Ovary (tissue), 9 donors: ENCODE results near the gene CD8B. TPM values are rescaled to one million over a fixed set of nuclear protein-coding genes. Genes with fewer than 3 reads are reported as not detected.

Source experiments
- DNase-seq, 5 donors: peaks; one replicate each; pipeline ENCODE4 v3.0.0-alpha.2; 2019 to 2020
- H3K27ac ChIP-seq, 2 donors: fragments of 200-600 bp; one replicate each; pipeline versions ENCODE4 v1.5.1 to v1.8.0; 2019 to 2022
- H3K27me3 ChIP-seq: fragments of 200-600 bp; one replicate; pipeline ENCODE4 v1.8.0; 2022
- H3K36me3 ChIP-seq: fragments of 200-600 bp; sonication (generic); one replicate; pipeline ENCODE4 v1.5.1; 2019
- H3K4me1 ChIP-seq: one replicate; pipeline ENCODE4 v1.8.1; 2013; ENCODE audit warnings: mild to moderate bottlenecking, moderate library complexity; ENCODE audit not compliant: insufficient read depth
- H3K4me3 ChIP-seq: fragments of 200-600 bp; sonication (generic); one replicate; pipeline ENCODE4 v1.5.1; 2017
- H3K9me3 ChIP-seq, 2 donors: fragments of 200-600 bp in 1 of 2; sonication (generic) in 1 of 2; one replicate each; pipeline versions ENCODE4 v1.5.1 to v1.8.1; 2013 to 2019; ENCODE audit warnings: mild to moderate bottlenecking in 1 of 2, moderate library complexity in 1 of 2
- CTCF ChIP-seq, 3 donors: fragments of 450-650 bp in 2 of 3; fragments of 200-600 bp in 1 of 3; IDR thresholded peaks; one replicate each; pipeline versions ENCODE4 v1.5.1 to v1.8.0; 2016 to 2022; ENCODE audit warnings: antibody characterized with exemption in 3 of 3, mild to moderate bottlenecking in 1 of 3
- EP300 ChIP-seq: sonication (generic); formaldehyde crosslinking; IDR thresholded peaks from one replicate; pipeline ENCODE4 v1.6.1; 2017; ENCODE audit warnings: antibody characterized with exemption
- POLR2A ChIP-seq: fragments of 450-650 bp; IDR thresholded peaks from one replicate; pipeline ENCODE4 v1.6.1; 2017; ENCODE audit warnings: antibody characterized with exemption, mild to moderate bottlenecking, moderate library complexity
- WGBS, 3 donors: extraction: QIAGEN DNeasy Blood & Tissue Kit in 1 of 3; methylation state at CpG; one replicate each; pipeline versions ENCODE4 v1.1.5 to v1.1.7; 2013 to 2017; 5-methylcytosine and 5-hydroxymethylcytosine counted together
- intact Hi-C, 4 donors: fragments of 100-400 bp; cut with DNase I; formaldehyde crosslinking; loops; one replicate each; pipeline versions ENCODE4 v1.11.0 to v1.15.1; 2022 to 2023
- polyA plus RNA-seq, 2 donors: library from polyadenylated mRNA; stranded (reverse); fragments of 200-250 nt in 1 of 2; fragments of 350-450 nt in 1 of 2; fragmentation: Illumina TruSeq in 1 of 2; extraction: RNeasy Lipid Tissue Mini Kit (QIAGEN cat#74804) in 1 of 2; gene quantifications; one replicate each; pipeline ENCODE4 v1.2.3, GENCODE V29; 2013 to 2014
- total RNA-seq, 7 donors: library from RNA; depleted of rRNA in 2 of 7; stranded (reverse); fragments of >200 nt in 2 of 7; fragmentation: NEBNext Ultra II Directional in 3 of 7; extraction: Animal tissue kit (Norgen Biotek cat#: 25700) in 3 of 7; gene quantifications; one replicate each; pipeline versions ENCODE4 v1.1.0 to v1.2.4, GENCODE V29; 2016 to 2023
- donor health status: DM: no; HTN: no; CAD: no; lungs with moderate emphysema.
- donor health status: DM: no; HTN: no; CAD: no.
- donor health status: Bipolar disorder and iron deficiency.
- donor health status: DM: yes; HTN: yes; CAD: no.
- donor health status: DM: no; HTN: no; CAD: no.
- donor health status: DM: yes; HTN: yes; CAD: no.

Gene CD8B
- total and polyA plus RNA-seq, 9 donors = 0.22 to 3.2 (median 0.50) TPM; not detected in 1

DNA sequence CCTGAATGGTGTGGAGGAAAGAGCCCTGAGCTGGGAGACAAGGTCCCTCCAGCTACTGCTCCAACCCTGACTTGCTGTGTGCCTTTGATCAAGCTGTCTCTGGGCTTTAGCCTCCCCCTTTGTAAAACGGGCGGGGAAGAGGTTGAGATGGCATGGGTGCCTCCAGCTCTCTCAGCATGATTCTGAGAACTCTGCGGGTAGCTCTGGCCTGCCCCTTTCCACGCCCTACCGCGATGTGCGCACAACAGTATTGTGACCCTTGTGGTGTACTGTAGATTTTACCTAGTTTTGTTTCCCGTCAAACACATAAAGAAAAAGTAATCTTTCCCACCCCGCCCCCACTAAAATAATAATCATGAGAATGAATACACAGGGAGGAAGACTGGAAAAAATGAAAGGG lies 76.2 kb downstream of the CD8B start:
- H3K27ac ChIP-seq = no peak overlapping the region
- H3K9me3 ChIP-seq = no peaks in the 10 kb centered on the region
- H3K4me1 ChIP-seq = peaks cover 2% of the 10 kb centered on the region
- intact Hi-C loops = no loop called here
- H3K4me3 ChIP-seq = no peak overlapping the region
- no peaks in the 10 kb centered on the region for H3K27me3 ChIP-seq
- no peaks in the 10 kb centered on the region for H3K36me3 ChIP-seq
- no peak for TF ChIP-seq POLR2A
- no peak for TF ChIP-seq CTCF (IDR thresholded peaks at IDR 0.05)
- TF ChIP-seq EP300 = no peak
- 85 to 89% (median 88%) methylated on average over 9 of the region's 9 CpGs for WGBS, 3 donors
- DNase-seq = no peak

- H3K27me3 ChIP-seq = no peaks in the 10 kb centered on the region
- intact Hi-C loops = no loop called here
- no peak overlapping the region for H3K27ac ChIP-seq
- no peak overlapping the region for H3K4me3 ChIP-seq
- H3K9me3 ChIP-seq = no peaks in the 10 kb centered on the region
- H3K36me3 ChIP-seq = no peaks in the 10 kb centered on the region
- DNase-seq = no peak
- TF ChIP-seq EP300 (no peak), POLR2A (no peak), CTCF (IDR thresholded peaks at IDR 0.05) (no peak)
- 73 to 78% (median 73%) methylated on average over 8 of the region's 8 CpGs for WGBS, 3 donors
- no peaks in the 10 kb centered on the region for H3K4me1 ChIP-seq
Observed at GRCh38 chr2:86783615-86784339, 77.9 kb downstream of the CD8B start.

DNA sequence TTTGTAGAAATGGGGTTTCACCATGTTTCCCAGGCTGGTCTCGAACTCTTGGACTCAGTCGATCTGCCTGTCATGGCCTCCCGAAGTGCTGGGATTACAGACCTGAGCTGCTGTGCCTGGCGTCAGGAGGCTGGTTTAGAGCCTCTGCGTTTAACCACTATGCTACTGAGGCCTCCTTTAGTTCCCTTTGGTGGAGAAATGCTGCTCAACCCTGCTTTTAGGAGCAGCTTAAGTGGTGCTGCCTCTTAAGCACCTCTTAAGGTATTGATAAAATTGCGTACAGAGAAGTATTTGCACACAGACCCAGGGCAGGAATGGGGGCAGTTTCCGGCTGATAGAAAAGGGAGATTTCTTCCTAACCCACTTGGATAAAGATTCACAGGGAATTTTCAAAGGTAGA lies 78.9 kb downstream of the CD8B start:
- Histone ChIP-seq H3K4me3 (no peak overlapping the region), H3K36me3 (no peaks in the 10 kb centered on the region), H3K9me3 (no peaks in the 10 kb centered on the region), H3K27ac (no peak overlapping the region), H3K4me1 (no peaks in the 10 kb centered on the region), H3K27me3 (no peaks in the 10 kb centered on the region)
- intact Hi-C loops = no loop called here
- no peak for DNase-seq
- TF ChIP-seq CTCF (IDR thresholded peaks at IDR 0.05) (no peak), EP300 (no peak), POLR2A (no peak)
- 83 to 86% (median 83%) methylated on average over 7 of the region's 7 CpGs for WGBS, 3 donors

DNA sequence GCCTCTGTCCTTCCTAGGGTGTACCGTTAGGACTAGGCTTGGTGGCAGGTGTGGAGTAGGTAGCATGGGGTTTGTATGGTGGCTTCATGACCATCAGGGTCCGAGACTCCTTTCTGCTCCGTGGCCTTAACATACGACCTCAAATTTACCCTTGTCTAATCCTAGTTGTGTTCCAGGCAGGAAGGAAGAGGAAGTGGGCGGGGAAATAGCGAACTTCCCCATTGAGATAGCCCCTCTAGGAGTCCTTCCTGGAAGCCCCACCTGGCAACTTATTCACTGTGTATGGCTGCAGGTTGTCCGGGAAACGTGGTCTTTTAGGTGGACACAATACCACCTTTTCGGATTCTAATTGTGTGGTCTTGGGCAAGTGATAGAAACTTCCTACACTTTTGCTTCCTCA lies 80.3 kb downstream of the CD8B start:
- H3K4me3 ChIP-seq = no peak overlapping the region
- H3K27ac ChIP-seq = no peak overlapping the region
- intact Hi-C loops = no loop called here
- no peaks in the 10 kb centered on the region for H3K27me3 ChIP-seq
- no peak for TF ChIP-seq POLR2A
- TF ChIP-seq CTCF (IDR thresholded peaks at IDR 0.05) = no peak
- no peak for TF ChIP-seq EP300
- 80 to 84% (median 83%) methylated on average over 9 of the region's 9 CpGs for WGBS, 3 donors
- no peaks in the 10 kb centered on the region for H3K36me3 ChIP-seq
- H3K4me1 ChIP-seq = no peaks in the 10 kb centered on the region
- H3K9me3 ChIP-seq = no peaks in the 10 kb centered on the region
- no peak for DNase-seq
